ENCODE results near the gene SLC48A1.

The SLC48A1 gene

GRCh38 chr12:47779301-47779942 lies 6.4 kb downstream of the SLC48A1 start:
- TF ChIP-seq, protein P1, sequence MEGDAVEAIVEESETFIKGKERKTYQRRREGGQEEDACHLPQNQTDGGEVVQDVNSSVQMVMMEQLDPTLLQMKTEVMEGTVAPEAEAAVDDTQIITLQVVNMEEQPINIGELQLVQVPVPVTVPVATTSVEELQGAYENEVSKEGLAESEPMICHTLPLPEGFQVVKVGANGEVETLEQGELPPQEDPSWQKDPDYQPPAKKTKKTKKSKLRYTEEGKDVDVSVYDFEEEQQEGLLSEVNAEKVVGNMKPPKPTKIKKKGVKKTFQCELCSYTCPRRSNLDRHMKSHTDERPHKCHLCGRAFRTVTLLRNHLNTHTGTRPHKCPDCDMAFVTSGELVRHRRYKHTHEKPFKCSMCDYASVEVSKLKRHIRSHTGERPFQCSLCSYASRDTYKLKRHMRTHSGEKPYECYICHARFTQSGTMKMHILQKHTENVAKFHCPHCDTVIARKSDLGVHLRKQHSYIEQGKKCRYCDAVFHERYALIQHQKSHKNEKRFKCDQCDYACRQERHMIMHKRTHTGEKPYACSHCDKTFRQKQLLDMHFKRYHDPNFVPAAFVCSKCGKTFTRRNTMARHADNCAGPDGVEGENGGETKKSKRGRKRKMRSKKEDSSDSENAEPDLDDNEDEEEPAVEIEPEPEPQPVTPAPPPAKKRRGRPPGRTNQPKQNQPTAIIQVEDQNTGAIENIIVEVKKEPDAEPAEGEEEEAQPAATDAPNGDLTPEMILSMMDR (IDR thresholded peaks at IDR 0.05; ENCODE audit: low read depth, low read length), result peak; percentile 95
- peak; percentile 61 for DNase-seq (ENCODE audit: extremely low read depth, low read depth)

GRCh38 chr12:47779943-47780504 lies 7.0 kb downstream of the SLC48A1 start:
- DNase-seq (ENCODE audit: extremely low read depth, low read depth), result no peak

GRCh38 chr12:47781479-47782371 lies 8.7 kb downstream of the SLC48A1 start:
- no peak for DNase-seq (ENCODE audit: extremely low read depth, low read depth)
- TF ChIP-seq, protein P1 (IDR thresholded peaks at IDR 0.05; ENCODE audit: low read depth, low read length), result no peak

More at GRCh38 chr12:47779943-47780504, 7.0 kb downstream of the SLC48A1 start:
- TF ChIP-seq, protein P1 (IDR thresholded peaks at IDR 0.05; ENCODE audit: low read depth, low read length), result no peak

DNA sequence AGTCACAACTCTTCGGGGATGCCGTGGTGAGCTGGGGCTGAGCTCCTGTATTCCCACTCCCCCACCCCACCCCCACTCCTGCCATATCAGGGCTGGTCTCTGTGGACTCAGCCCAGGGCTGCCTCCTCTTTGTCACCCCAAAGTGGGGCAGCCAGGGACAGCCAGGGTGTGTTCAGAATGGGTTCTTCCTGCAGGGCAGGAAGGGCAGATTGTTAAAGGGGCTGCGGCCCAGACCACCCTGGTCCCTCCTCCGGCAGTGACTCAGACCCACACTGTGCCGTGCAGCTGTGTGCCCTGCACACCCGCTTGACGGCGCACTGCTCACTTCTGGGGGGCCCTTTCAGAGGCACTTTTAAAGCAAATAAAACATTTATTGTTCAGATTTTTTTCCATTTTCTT lies 9.3 kb downstream of the SLC48A1 start:
- DNase-seq (ENCODE audit: extremely low read depth, low read depth), result no peak
- TF ChIP-seq, protein P1 (IDR thresholded peaks at IDR 0.05; ENCODE audit: low read depth, low read length), result no peak

- no peak for DNase-seq (ENCODE audit: extremely low read depth, low read depth)
- TF ChIP-seq, protein P1 (IDR thresholded peaks at IDR 0.05; ENCODE audit: low read depth, low read length), result no peak
Measured at GRCh38 chr12:47783024-47783755, 10.2 kb downstream of the SLC48A1 start.

- DNase-seq (ENCODE audit: extremely low read depth, low read depth), result no peak
- TF ChIP-seq, protein P1 (IDR thresholded peaks at IDR 0.05; ENCODE audit: low read depth, low read length), result no peak
Measured at GRCh38 chr12:47783821-47784819, 11.1 kb downstream of the SLC48A1 start.

All from AG09319 (cell line).